Suppressor macrophage (primary cell): ENCODE data around the gene C17orf107.
A peak's percentile ranks its signal among the peaks of the same experiment; 100 is the strongest.

ENCODE experiments used
- DNase-seq, 4 experiments: peaks; one replicate each; pipeline ENCODE4 v3.0.0-alpha.2; 2020 to 2022

C17orf107 gene

DNA sequence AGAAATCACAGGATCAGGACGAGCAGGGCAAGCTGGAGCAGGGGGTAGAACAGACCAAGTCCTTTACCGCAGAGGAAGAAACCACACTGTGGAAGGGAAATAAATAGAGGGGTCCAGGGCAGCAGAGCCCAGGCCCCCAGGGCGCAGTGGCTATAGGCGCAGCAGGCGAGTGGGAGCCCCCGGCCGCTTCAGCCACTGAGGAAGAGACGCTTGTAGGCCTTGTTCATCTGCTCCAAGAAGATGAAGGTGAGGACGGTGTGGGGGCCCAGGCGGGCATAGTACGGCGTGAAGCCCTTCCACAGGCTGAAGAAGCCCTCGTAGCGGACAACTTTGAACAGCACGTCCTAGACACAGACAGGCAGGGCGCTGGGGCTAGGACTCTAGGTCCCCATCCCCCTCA lies 38.2 kb downstream of the C17orf107 start:
- no peak for DNase-seq

DNA sequence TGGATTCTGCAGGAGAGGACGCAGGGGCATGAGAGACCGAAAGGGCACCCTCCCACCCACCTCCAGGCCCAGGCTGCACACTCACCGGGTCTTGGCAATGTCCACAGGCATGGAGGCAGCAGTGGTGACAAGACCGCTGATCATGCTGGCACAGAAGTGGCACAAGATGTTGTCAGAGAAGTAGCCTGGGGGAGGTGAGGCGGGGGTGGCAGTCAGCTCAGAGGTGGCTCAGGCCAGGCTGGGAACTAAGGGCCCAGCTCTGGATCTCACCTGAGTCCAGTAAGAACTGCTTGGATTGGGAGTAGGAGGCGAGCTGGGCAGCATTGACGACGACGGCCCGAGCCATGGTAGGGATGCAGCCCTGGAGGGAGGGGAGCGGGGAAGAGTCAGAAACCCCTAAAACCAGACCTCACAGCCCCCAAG lies 38.7 kb downstream of the C17orf107 start:
- DNase-seq: no peak

DNA sequence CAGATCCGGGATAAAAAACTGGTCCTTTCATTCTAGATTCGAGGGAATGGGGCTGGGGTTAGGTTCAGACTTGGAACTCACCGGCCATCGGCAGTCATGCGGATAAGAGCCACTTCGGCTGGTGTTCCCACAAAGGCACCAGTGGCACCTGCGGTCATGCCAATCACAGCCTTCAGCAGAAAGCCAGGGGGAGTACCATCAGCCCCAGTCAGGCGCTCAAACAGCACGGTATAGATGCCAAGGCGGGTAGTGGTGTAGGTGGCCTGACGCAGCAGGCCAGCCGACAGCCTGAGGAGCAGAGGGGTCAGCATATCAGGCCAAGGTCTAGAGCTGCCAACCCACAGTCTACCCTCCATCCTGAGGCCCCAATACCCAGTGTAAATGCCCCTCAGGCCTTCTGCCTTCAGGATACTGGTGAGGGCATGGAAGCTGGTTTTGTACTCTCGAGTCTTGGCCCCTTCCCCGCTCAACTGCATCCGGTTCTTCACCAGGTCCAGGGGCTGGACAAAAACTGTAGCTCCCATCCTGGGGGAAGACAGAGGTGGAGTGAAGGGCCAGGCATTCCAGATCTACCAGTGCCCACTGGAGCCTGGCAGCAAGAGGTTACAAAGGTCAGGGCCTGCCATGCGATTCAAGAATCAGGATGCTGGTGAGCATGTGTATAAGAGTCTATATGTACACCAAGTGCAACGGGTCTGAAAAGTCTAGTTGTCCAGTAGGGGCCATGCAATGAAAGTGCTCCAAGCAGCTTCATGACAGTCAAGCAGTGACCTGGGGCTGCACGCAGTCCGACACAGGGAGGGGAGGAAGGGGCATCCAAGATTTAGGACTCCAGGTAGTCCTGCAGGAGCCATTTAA lies 39.6 kb downstream of the C17orf107 start:
- peak in 2 of 4 experiments; percentile 15 to 27 for DNase-seq

DNA sequence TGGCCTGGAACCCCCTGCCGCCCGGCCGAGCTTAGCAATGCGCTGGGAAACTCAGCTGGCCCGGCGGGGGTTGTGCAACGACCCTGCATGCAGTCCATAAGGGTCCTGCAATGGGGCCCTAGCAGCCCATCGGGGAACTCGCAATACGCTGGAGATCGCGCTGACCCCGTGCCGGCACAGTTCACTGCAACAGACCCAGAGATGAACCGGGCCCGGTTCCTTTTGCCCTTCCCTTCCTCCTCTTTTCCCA lies 40.1 kb downstream of the C17orf107 start:
- no peak for DNase-seq

DNA sequence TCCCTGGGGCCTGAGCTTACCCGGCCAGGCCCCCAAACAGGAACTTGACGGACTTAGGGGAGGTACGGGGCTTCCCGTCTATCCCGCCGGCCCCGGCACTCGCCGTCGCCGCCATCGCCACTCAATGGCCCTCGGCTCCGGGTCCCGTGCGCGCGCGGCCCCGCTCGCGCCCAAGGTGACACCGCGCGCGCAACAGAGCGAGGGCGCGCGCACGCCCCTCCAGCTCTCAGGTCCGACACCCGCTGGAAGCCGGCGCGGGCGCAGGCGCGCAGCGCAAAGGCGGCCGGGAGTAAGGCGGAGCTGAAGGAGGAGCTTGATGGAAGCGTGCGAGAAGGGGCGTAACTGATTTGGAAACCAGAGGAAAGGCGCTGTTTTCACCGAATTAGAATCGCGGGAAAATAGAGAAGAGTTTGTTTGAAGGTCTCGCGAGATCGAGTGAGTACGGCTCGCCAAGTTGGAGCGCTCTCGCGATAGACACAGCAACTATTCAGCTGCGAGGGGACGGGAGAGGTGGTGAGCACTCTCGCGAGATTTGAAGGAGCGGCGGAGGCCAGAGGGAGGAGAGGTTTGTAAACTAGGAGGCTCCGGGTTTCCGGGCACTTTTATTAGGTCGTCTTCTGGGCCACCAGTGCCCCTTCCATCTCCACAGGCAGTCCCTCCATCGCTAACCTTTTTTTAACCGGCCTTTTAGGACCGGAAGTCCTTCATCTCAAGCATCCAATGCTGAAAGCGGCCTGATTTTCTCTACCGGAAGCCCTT lies 40.6 kb downstream of the C17orf107 start, which contains the start of the genes RNF167 and SLC25A11:
TSS of gene RNF167 (plus strand) at position 473 of the 759 bp plus-strand sequence. CDS start 642 bp downstream, outside the sequence.
TSS of gene SLC25A11 (minus strand) at position 251 of the 759 bp plus-strand sequence. CDS start at position 115, 136 bp downstream.
- peak; percentile 98 to 100 (median 100) for DNase-seq

DNA sequence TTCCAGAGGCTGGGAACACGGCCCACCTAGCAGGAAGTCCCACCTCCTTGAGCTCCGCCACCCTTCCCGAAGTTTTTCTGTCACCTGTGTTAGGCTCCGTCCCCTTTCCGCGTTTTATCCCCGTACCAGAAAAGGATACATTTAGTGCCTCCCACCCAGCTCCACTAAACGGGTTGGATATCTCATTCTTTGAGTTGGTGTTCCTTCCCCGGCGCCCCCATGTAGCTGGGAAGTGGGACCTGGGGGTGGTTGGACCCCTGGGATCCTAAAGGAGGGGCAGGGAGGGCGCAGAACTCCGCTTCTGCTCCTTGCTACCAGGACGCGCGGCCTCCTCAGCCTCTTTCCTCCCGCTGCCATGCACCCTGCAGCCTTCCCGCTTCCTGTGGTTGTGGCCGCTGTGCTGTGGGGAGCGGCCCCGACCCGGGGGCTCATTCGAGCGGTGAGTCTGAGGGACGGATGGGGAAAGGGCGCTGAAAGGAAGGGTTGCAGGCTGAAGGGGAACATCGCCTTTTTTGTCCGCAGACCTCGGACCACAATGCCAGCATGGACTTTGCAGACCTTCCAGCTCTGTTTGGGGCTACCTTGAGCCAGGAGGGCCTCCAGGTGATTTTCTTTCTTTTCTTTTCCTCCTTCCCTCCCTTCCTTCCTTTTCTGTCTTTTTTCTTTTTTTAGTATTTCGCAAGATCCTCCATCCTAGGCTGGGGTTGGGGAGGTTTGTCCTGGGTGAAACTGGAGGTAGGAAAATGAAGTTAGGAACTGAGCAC lies 41.4 kb downstream of the C17orf107 start:
- DNase-seq: peak in 2 of 4 experiments; percentile 31 to 53

DNA sequence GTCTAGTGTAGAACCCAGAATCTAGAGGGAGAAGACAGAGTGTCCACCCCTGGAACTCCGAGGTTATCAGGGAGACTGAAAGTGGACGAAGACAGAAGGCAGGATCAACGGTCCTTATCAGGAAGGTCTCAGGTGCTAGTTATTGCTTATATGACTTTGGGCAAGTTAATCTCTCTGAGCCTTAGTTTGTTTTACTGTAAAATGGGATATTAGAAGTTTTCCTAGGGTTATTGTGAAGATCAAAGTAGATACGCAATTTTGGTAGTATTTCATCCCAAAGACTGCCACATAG lies 41.9 kb downstream of the C17orf107 start:
- no peak for DNase-seq

DNA sequence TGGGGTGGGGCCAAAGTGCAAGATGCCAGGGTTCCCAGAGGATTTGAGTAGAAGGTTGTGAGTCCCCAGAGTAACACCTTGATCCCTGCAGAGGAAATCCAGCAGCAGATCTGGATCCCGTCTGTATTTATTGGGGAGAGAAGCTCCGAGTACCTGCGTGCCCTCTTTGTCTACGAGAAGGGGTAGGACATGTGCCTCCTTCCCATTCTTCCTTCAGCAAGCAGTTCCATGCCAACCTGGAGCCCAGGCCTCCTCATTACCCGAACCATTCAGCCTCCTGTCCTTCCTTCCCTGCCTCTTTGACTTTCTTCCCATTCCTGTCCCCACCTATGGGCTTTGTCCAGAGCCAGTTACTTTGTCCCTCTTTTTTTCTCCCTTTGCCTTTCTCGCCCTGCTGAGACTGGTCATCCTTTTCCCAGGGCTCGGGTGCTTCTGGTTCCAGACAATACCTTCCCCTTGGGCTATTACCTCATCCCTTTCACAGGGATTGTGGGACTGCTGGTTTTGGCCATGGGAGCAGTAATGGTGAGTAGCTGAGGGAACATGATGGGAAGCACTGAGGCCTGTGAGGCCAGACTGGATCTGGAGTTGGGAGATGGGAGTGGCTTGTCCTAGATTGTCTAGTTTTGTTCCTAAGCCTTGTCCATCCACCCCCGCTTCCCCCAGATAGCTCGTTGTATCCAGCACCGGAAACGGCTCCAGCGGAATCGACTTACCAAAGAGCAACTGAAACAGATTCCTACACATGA lies 43.6 kb downstream of the C17orf107 start:
- no peak for DNase-seq

DNA sequence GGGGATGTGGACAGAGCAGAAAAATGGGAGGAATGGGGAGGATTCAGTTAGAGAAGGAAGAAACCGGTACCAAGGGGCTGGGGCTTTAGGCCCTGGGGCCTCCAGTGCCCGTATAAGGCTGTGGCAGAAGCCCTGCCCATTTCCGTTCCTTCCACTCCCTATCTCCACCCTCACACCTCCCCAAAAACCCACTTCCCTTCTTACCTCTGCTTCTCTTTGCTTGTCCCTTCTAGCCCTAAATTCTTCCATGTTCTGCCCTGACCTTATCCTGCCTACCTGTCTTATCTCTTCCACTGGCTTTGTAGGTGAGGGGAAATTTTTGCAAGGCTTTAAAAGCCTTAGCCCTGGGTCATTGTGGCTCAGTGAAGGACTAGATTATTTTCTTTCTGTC lies 44.8 kb downstream of the C17orf107 start:
- DNase-seq: peak in 3 of 4 experiments; percentile 26 to 47 (median 38)

DNA sequence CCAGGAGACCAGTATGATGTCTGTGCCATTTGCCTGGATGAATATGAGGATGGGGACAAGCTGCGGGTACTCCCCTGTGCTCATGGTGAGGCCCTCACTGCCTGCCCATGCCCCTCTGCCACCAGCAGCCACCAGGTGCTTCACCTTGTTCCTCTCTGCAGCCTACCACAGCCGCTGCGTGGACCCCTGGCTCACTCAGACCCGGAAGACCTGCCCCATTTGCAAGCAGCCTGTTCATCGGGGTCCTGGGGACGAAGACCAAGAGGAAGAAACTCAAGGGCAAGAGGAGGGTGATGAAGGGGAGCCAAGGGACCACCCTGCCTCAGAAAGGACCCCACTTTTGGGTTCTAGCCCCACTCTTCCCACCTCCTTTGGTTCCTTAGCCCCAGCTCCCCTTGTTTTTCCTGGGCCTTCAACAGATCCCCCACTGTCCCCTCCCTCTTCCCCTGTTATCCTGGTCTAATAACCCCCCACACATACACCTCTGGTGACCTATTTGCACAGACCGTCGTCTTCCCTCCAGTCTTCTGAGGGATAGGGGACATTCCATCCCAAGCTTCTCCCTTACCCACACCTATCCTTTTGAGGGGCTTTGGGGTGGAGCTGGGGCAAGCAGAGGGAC lies 45.3 kb downstream of the C17orf107 start:
- no peak for DNase-seq

DNA sequence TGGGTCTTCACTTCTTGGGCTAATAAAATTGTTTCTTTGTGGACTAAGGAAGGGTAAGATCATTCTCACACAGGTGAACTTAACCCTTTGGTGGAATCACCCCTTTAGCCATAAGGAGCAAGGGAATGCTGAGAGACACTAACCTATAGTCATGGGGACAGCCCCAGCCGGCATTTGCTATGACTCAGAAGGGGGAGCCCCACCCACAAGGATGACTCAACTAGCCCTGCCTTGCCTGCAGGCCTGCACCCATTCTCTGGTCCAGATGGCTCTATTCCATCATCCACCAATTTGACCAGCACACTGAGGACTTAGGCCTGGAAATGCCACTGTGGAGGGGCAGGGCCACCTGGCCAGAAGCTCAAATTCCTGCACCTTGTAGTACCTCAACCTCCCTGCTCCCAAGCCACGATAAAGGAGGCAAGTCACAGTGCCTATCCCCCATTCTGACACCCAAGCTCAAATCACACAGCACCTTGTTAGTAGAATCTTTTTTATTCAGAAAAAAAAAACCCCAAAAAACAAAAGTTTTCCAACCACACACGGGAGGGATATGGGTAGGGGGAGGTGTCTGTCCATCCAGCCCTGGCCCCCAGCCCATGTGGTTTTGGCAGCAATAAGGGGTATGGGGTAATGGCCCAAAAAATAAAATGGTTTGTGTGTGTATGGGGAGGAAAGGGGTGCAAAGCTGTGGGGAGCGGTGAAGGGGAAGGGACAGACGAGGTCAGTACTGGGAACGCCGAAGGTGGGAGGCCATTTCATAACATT lies 46.0 kb downstream of the C17orf107 start:
- DNase-seq: peak; percentile 86 to 92 (median 90)

DNA sequence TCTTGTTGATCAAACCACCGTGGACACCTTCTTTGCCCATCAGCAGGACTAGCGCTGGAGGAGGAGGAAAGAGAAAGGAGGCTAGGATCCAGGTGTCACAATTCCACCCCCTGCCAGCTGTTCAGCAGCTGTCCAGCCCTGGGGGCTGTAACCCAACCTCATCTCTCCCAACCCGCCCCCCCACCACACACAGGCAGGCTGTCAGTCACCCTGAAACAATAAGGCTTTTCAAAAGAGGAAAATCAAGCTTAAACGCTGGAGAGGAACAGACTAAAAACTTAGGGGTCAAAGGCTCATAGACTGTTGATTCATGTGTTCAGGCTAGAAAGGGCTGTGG lies 46.6 kb downstream of the C17orf107 start:
- DNase-seq: no peak

DNA sequence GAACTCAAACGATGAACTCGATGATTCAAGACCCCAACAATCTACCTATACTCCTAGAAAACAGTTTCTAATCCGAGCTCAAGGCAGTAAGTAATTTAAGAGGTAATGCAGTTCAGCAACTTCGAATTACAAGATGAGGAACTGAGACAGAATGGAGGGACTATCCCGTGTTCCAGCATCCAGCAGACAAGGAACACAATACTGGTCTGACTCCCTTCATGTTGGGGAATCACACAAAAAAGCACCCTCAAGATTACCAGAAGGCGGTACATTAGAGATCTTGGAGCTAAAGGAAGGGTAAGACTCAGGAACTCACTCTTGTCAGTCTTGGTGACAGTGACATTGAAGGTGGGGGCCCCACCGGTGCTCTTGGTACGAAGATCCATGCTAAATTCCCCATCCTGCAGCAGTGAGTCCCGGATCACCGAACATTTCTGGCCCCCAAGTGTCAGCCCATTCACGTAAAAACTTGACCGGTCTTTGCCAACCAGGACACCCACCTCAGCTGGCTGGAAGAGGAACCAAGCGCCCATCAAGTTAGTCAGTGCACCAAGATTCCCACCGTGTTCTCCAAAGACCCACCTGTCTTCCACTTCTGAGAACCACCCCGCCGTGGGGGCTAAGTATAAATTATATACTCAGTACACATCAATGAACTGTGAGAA lies 47.1 kb downstream of the C17orf107 start:
- peak; percentile 21 to 54 (median 40) for DNase-seq

DNA sequence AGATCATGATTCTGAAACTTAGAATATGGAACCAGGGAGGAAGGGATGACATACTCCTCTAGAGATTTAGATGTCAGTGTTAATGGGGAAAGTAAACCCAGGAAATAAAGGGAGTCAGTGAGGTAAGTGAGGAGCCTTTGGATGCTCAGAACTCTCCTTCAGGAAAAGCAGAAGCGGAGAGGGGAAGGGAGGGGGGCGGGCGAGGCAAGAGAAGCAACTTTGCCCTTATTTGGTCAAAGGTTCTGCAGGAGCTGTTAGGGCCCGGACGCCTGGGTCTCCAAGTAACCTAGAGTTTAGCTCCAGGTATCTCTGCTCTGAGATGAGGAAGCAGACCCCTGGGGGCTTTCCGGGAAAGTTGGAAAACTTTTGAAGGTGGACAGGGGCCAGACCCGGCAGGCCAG lies 47.7 kb downstream of the C17orf107 start:
- peak; percentile 18 to 62 (median 47) for DNase-seq

DNA sequence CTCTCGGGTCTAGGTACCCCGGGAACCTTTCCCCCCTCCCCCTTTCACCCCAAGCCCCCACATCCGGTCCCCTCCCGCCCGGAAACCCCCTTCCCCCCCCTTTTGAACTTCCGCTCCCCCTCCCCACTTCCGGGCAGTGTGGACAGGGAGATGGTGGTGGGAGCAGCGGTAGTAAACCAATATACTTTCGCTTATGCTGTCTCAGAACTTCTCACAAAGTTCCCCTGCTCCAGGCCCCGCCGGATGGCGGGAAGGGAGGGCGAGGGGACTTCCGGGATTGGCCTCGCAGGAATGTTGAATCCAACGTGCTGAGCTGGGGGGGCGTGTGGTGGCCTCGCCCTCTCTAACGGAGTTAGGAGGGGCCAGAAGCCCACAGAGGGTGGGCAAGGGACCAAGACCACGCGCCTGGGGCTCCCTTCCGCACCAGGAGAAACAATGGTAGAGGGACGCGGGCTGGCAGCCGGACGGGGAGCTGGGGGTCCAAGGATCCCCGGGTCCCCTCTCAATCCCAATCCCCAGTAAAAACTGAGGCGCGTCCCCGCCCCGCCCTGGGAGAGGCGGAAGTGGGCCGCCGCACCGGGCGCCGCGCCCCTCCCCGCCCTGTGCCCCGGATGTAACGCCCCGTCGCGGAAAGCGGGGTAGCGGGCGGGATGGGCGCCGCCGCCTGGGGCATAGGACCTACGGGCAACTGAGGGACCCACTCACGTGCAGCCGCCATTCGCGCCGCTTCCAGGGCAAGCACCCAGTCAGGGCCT lies 48.3 kb downstream of the C17orf107 start:
- DNase-seq: peak; percentile 60 to 87 (median 75)

DNA sequence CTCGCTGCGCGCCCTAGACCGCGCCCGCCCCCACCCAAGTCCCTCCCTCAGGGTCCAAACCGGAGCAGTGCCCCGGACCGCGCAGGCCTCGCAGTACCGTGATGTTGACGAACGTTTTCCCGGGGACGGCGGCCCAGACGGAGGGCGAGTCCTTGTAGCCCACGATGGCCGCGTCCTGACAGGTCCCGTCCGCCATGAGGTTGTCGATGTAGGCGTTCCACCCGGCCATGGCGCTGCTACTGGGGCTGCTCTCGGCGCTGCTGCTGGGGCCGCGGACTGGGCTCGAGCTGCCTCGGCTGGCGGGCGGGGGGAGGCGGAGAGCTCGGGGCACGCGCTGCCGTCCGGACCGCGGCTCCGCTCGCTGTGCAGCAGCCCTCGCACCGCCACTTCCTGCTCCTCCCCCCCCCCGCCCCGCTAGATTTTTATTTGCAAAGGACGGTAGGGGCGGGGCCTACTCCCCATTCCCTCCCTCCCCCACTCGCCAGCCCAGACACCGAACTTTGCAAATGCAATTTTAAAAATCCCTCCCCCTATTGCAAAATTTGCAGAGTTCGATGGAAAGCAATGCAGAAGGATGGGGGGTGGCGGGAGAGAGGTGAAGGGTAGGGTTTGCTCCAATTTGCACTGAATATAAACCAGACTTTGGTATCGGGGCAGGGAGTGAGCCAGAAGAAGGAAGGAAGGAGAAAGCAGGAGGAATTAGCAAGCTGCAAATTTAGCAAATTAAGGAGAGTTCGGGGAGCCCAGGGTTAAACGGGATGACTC lies 49.0 kb downstream of the C17orf107 start, which contains the start of gene PFN1:
TSS of gene PFN1 (minus strand) at position 365 of the 765 bp plus-strand sequence. CDS start at position 229, 136 bp downstream.
- peak; percentile 92 to 98 (median 96) for DNase-seq

DNA sequence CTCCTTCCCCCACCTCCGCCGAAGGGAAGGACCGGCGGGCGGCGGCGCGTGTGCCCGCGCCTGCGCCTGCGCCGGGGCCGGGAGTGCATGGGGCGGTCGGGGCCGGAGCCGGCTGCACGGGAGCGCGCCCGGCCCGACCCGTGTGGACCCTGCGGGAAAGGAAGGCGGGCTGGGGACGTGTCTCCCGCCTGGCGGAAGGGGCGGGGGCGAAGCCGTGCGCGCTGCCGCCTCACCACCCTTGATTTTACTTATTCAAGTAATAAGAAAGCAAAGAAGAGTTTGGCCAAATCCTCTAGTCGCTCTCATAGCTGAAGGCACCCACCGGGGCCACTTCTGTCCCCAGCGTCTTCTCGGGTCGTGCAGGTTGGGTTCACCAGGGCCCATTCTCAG lies 49.6 kb downstream of the C17orf107 start:
- peak; percentile 95 to 98 (median 96) for DNase-seq

DNA sequence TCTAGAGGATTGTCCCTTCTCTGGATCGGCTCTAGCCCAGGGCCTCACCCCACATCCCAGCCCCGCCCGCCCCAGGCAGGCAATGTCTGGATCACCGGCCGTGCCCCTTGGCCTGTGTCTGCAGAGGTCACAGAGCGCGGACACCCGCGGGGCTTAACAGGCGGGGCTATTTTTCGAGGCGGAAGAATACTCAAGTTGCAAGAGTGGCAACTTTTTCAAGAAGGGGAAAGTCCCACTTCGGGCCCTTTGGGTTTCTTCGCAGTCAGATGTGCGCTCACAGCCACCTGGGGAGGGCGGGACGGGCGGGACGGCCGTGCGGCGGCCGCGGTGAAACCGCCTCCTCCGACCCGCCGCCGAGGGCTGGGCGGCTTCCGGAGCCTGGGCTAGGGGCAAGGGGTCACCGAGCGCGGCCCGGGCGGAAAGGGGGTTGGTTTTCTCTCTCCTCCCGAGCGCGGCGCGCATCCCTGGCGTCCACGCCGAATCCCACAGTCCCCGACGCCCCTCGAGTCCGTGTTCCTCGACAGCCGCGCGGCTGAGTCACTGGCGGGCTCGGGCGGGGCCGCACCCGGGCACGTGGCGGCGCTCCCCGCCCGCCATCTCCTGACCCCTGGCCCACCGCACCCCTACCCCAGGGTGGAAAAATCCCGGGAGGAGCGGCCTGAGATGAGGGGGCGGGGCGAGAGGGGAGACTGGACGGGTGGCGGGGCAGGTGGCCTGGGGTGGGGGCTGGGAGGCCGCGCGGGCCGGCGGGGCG lies 50.2 kb downstream of the C17orf107 start:
- DNase-seq: peak; percentile 77 to 92 (median 89)
